GM21737 (cell line): ENCODE results near the gene GPHN.

Source experiments
- ATAC-seq: cut with Tn5 transposase; IDR thresholded peaks from one replicate; pipeline ENCODE4 v1.9.1; 2021; ENCODE audit warnings: mild to moderate bottlenecking, moderate library complexity; ENCODE audit not compliant: unreplicated experiment

GPHN gene

DNA sequence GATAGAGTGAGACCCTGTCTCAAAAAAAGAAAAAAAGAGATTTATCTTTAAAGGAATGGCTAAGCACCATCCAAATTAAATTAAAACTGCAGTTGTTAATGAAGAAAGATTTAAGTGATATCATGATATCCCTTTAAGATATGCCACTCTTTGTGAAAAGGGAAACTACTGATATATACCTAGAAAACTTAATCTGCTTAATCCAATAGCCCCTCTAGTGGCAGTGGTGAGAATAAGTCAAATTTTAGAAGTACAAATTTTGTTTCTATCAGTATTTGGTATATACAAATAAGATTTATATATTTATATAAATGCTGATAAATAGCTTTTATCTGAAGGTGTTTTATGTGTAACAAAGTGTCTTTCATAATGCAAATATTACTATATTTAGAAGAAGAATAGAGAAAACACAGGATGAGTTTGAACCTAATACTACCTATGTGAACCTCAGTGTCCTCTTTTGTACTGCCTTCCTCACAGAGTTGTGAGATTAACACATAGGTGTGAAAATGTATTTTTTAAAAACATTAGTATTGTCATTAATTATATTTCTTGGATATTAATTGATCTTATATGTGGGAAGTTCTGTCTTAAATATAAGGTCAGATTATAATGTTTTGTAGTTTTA, 629.9 kb downstream of the GPHN start:
- ATAC-seq, result no peak

DNA sequence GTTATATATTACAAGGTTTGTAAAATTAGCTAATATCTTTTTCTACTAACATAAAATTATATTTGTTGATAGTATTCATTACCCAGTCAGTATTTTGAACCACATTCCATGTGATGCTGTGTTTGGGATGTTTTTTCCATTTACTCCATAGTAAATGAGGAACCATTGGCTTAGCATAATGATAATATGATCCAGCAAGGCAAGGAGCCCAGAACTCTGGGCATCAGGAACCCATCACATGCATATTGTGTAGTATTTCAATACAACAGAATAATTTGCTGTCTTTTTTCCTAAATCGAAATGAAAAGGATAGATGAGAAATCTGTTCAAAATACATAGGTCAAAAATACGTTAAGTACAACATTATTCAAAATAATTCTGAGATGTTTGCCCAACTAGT, 632.6 kb downstream of the GPHN start:
- no peak for ATAC-seq

DNA sequence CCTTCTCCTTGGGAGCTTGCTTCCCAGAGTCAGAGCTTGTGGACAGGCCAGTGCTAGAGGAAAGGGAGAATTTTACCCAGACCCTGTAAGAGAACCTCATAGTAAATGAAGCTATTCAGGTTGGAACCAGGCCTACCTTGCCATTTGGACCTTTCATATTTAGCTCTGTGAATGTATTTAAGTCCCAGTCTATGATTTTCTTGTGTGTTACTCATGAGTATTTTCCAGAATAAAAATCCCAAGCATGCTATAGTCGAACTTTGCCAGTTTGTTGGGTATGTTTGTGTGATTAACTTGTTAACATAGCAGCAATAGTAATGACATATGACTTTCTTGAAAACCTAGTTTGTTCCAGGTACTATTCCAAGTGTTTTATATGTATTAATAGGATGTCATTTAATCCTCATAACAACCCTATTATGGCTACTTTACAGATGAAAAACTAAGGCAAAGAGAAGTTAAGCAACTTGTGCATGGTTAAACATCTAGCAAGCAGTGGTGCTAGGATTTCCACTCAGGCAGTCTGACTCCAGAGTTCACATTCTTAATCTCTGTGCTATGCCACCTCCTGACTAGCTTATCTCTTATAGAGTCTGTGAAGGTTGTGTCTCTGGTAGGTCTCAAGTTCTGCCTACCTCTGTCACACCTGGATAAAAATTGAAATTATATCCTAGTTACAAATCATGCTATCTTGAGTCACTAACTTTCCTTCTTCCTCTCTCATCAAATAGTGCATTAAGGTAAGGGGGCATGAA, 633.4 kb downstream of the GPHN start:
- no peak for ATAC-seq

DNA sequence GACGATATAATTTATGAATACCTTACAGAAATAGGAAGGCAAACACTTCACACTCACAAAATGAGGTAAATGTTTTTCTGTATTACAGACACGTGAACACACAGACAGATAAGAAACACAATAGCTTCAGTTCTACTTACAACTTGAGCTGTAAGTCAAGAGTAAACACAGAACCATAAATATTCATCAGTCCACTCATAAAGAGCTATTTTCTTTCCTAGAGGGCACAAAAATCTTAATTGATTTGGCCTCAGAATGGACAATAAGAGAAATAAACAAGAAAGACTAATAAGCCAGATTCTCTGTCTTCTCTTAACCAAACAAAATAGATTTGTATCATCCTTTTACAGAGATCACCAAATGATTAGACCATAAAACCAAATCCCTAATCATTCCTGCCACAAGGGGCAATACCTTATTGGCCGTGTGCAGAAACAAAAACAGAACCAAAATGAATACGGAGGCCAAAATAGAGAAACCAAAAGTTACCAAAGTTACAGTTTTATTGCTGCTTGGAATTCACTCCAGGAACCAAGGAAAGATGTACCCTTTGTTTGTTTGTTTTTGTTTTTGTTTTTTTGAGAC, 643.2 kb downstream of the GPHN start:
- no peak for ATAC-seq

DNA sequence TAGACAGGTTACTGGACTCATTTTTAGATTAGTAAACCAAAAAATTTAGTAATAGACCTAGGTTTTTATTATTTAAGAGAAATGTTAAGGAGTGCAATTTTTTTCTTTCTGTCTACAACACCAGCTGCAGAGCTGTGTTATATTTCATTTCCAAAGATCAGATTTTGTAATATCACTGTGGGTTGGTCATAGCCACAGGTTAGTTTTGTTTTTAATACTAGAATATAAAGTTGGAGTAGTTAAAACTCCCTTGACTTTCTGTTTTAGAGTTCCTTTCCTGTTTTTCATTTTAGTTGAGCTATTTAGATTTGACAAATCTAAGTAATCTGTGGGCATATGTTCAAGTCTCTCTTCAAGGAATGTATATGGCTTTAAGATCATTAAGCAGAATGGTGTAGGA, 650.6 kb downstream of the GPHN start:
- ATAC-seq, result no peak

DNA sequence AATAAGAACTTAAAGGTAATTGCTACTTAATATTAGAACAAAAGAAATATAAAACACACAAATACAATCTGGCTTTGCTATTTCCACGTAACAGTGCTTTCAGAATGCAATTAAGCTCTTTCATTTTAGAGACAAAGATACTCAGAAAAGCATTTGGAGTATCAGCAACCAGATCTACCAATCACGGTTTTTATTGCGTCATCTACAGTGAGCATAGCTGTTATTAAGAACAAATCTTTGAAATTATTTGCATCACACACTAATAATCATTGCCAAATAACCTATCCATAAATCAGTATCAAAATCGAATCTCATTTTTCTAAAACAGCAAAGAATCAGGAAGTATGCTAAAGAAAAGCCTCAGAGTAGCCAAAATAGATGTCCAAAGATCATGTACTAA, 654.4 kb downstream of the GPHN start:
- ATAC-seq, result no peak

DNA sequence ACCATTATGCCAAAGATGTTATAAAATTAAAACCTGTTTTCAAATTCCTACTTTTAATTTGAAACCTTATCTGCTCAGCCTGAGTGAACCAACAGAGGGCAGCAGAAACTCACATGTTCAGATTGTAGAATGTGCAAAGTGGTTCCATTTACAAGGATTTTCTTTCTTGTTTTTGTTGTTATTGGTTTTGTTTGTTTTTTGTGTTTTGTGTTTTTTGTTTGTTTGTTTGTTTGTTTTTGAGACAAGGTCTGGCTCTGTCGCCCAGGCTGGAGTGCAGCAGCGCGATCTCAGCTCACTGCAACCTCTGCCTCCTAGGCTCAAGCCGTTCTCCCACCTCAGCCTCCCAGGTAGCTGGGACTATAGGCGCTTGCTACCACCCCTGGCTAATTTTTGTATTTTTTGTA, 658.5 kb downstream of the GPHN start:
- no peak for ATAC-seq

DNA sequence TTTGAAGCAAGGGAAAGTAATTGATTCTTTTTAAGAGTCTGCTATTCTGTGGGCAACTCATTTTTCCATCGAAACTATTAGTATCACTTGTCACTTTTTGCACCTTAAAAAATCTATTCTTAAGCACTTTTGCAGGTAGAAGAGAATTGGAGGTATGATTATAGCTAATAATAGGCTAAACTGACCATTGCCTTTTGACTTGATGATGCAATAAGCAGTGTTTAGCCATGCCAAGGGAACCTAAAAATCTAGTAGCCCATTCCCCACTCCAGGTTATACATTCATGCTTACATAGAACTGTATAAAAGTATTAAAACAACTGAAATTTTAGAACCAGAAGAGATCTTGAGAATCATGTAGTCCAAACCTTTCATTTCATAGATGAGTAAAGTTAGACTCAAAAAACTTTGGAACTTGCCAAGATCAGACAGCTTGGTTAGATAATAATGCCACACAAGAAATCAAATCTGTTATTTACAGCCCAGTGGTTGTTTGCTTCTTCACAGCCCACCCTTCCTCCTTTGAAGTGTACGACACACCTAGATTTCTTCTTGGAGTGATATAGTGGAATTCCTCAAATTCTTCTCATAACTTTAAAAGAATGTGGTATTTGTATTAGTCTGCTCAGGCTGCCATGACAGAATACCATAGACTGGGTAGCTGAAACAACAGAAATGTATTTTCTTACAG, 659.6 kb downstream of the GPHN start:
- no peak for ATAC-seq

DNA sequence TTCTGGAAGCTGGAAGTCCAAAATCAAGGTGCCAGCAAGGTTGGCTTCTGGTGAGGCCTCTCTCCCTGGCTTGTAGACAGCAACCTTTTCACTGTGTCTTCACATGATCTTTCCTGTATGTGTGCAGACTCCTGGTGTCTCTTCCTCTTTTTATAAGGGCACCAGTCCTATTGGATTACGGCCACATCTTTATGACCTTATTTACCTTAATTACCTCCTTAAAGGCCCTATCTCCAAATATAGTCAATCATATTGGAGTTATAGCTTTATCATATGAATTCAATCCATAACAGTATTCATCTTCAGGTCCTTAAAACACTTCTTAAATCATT, 660.1 kb downstream of the GPHN start:
- no peak for ATAC-seq

DNA sequence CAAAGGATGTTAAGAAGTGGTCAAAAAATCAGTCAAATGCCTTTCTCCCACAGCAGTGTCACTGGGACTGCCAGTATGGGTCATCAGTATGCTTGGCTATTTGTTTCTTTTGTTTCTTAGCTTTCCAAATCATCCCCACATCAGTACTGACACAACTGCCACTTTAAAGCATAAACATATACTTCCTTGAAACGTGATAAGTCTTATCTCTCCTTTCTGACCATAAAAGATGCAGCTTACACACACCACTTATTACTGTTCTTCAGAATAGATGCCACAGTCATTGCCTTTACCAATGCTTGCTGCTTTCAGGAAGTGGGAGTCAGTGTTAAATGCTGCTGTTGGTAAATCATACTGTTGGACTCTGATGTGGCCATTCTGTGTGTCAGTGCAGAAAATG, 662.7 kb downstream of the GPHN start:
- ATAC-seq, result no peak

DNA sequence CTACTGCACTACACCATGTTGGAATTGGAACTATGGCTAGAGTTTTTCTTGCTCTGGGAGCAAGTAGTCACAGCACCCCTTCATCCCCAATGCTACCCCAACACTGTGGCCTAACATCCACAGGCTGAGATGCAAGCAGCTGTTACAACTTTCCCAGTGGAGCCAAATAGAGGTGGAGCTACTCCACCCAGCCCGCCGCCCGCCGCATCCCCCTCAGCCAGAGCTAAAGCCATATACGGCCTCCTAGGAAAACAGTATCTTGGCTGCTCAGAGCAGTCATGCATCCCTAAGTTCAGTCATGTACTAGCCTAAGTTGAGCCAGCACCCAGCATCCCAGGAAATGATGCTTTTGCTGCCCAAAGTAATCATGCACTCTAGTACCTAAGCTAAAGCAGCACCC, 664.1 kb downstream of the GPHN start:
- no peak for ATAC-seq

DNA sequence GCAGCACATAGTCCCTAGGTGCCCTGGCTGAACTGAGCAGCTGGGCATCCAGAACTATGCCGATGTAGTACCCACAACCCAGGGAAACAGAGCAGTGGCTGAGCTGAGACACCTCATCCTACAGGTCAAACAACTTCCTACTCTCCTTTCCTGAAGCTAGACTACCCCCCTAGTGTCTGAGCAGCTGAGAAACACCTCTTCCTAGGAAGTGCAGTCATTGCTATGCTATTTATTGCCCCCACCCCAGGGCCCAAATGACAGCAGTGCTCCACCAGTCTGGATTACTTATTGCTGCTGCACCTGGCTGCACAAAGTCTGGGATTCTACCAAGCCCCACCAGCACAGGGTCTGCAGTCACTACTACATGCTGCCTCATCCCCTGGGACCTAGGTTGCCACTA, 664.6 kb downstream of the GPHN start:
- no peak for ATAC-seq

DNA sequence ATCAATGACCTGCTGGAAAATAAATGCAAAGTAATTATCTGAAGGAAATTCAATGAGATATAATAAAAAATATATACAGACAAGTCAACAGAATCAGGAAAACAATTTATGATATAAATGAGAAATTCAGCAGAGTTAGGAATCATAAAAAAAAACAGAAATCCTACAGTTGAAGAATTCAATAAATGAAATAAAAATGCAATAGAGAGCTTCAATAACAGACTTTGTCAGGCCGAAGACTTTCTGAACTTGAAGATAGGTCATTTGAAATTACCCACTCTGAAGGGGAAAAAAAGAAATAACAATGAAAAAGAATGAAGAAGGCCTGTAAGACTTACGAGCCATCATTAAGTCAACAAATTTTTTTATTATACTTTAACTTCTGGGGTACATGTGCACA, 665.8 kb downstream of the GPHN start:
- no peak for ATAC-seq

DNA sequence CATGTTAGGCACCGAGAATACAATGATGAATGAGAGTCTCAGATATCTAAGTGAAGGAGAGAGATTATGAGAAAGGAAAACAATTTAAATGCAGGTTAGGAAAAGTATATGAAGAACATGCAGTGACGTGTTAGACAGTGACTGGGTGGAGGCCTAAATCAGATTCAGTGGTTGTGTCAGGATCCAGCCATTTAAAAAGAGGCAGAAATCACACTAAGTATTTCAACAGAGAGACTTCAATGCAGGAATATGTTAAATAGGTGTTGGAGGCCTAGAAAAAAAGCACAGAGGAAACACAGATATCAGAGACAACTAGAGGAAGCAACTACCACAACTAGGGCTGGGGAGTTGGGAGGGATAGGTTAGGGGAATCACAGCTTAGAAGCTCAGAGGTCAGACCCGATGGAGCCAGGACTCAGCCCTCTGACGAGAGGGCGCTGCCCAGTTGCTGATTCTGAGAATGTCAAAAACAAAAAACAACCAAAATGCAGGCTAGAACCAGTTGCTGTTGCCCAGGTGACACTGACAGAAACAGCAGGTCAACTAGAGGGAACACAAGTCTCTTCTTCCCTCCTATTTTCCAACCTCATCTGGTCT, 678.3 kb downstream of the GPHN start:
- no peak for ATAC-seq

DNA sequence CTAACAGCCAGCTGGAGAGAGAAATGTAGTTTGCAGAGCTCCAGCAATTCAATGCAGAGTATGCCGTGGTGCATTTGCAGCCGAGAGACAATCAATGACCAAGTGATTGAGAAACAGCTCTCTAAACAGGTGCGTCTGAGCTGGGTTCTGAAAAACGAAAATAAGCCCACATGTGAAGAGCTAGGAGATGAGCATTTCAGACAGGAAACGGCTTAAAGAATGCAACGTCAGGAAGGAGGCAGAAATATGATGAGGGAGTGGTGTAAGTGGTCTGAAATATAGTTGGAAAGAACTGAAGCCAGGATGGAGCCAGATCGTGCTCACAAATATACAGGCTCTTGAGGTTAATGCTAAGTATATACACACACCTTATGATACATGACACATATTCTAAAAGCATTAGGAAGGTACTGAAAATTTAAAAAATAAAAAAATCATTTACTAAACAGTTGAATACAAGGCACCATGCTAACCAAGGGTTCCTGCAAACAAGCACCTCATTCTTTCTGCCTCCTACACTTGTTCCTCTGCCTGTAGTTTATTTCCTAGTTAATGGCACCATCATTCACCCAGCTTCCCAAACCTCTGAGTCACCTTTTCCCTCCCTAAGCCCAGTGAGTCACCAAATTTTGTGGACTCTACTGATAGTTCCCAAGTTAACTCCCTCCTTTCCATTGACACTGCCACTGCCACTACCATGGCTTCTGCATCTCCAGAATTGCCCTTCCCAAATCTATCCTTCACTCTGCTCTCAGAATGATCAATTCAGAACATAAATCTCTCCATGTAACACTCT, 679.0 kb downstream of the GPHN start:
- ATAC-seq, result no peak

DNA sequence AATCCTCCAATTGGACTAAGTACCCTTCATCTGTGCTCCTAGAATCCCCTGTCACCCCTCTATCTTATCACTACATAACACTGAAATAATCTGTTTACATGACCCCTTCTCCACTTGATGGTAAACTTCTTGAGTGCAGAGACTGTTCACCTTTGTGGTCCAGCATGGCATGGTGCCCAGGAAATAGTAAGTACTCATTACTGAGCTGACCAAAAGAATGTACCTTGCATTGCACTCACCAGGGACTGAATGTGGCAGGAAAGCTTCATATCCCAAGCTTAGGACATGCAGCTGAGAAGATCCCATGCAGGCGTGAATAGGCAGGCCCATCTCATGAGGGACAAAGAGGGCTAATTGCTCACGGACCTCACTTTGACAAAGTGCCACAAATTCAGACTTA, 679.9 kb downstream of the GPHN start:
- ATAC-seq, result no peak

DNA sequence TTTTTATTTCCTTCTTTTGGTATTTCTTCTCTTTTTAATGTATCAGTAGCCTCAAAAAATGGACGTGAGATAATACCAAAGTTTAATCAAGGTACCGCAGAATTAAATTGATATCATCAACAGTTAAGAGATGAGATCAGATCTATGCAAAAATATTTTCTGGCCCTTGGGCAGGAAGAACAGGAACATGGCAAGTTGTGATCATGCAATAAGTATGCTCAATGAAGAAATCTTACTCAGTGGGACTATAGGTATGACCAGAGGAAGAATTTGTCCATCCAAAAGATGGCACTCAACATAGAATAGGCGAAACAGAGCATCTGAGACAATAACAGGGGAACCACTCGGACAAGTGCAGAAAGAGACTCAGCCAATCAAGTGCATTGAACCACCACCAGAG, 680.4 kb downstream of the GPHN start:
- ATAC-seq, result no peak

DNA sequence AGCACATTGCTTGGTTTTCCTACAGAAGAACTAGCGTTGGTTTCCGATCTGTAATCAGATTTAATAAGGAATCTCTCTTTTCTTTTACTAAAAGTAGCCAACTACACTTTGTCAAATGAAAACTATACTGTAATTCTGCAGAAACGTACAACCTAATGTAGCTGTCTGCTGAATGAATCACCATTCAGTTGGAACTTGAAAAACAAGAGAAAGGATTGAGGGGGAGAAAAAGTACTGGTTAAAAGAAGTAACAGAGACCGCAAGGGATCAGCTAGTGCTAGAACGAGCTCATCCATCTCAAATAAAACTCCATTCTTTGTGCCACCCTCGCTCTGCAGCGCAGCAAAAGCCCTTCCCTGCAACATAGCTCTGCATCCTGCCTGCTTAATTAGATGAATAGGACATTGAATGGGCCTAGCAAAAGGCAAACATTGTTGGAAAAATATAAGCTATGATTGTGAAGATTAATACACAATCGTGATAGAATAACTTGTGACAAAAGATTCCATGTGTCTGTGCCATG, 683.9 kb downstream of the GPHN start:
- ATAC-seq, result no peak

DNA sequence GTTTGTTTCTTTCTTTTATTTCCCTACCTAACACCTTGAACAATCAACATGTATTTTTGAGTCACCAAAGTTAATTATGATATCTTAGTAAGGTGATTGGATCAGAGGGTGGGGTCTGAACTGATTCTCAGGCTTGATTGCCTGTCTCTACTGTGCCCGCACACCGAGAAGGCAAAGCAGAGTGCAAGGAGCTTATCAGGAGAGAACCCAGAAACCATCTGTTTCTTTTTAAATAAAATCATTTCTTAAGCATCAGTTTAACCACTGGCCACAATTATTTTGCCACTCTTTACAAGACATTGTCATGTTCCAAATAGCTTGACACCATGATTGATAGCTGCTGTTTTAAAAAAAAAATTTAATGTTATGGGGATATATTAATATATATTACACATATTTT, 684.4 kb downstream of the GPHN start:
- no peak for ATAC-seq

DNA sequence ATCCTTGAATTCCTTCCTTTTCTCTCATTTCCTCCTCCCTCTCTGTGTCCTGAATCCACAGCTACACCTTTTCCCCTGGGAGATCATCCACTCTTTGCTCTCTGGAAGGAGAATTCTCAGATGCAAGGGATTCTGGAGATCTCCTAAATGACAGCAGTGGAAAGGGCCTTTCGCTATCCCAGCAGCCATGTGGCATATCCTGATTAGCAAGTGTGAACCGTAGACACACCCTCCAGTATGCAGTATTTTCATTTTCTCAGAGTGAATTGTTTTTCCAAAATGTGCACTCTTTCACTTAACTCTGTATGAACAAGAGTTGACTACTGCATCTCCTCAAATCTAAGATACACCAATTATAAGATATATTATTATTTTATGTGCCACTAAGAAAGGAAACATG, 687.3 kb downstream of the GPHN start:
- no peak for ATAC-seq

DNA sequence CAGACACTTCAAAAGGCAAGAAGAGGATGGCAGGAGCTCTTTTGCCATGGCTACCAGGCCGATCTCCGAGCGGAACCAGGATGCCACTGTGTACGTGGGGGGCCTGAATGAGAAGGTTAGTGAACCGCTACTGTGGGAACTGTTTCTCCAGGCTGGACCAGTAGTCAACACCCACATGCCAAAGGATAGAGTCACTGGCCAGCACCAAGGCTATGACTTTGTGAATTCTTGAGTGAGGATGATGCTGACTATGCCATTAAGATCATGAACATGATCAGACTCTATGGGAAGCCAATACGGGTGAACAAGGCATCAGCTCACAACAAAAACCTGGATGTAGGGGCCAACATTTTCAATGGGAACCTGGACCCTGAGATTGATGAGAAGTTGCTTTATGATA, 691.1 kb downstream of the GPHN start:
- no peak for ATAC-seq
